ENCODE data around the gene CCL3.
"Not testable (repeated sequence)": the region's sequence is repeated elsewhere in the genome, so short reads cannot be mapped to it uniquely, and the experiment has no call there.

The CCL3 gene

GRCh38 chr17:36095992-36096391 is 6.0 kb upstream of the CCL3 start:
- no peak for ATAC-seq
- TF ChIP-seq SNAI2 (CRISPR knock-in tag; IDR thresholded peaks at IDR 0.05) = no peak

GRCh38 chr17:36094746-36095145 is 4.8 kb upstream of the CCL3 start:
- ATAC-seq = no peak
- TF ChIP-seq CREB5 (CRISPR knock-in tag; IDR thresholded peaks at IDR 0.05; ENCODE audit: low read depth) = no peak
- no peak for TF ChIP-seq TOX (CRISPR knock-in tag; IDR thresholded peaks at IDR 0.05; ENCODE audit: borderline replicate concordance)
- no peak for TF ChIP-seq PATZ1 (CRISPR knock-in tag; IDR thresholded peaks at IDR 0.05; ENCODE audit: borderline replicate concordance)
- no peak for TF ChIP-seq ZFP30 (CRISPR knock-in tag; IDR thresholded peaks at IDR 0.05)
- no peak for TF ChIP-seq SNAI2 (CRISPR knock-in tag; IDR thresholded peaks at IDR 0.05)
- TF ChIP-seq ISL1 (CRISPR knock-in tag; IDR thresholded peaks at IDR 0.05) = no peak
- TF ChIP-seq ZC3H10 (CRISPR knock-in tag; IDR thresholded peaks at IDR 0.05) = no peak
- TF ChIP-seq CSDC2 (CRISPR knock-in tag; IDR thresholded peaks at IDR 0.05) = no peak
- TF ChIP-seq ESRRG (CRISPR knock-in tag; IDR thresholded peaks at IDR 0.05) = no peak
- no peak for TF ChIP-seq ZNF565 (CRISPR knock-in tag; conservative IDR thresholded peaks at IDR 0.05; ENCODE audit: low read depth)
- TF ChIP-seq ZNF70 (CRISPR knock-in tag; IDR thresholded peaks at IDR 0.05) = no peak

- TF ChIP-seq ZC3H10 (CRISPR knock-in tag; IDR thresholded peaks at IDR 0.05) (no peak), TOX (CRISPR knock-in tag; IDR thresholded peaks at IDR 0.05; ENCODE audit: borderline replicate concordance) (no peak), ZNF565 (CRISPR knock-in tag; conservative IDR thresholded peaks at IDR 0.05; ENCODE audit: low read depth) (no peak), CSDC2 (CRISPR knock-in tag; IDR thresholded peaks at IDR 0.05) (no peak), PATZ1 (CRISPR knock-in tag; IDR thresholded peaks at IDR 0.05; ENCODE audit: borderline replicate concordance) (no peak), TSHZ2 (CRISPR knock-in tag; IDR thresholded peaks at IDR 0.05) (no peak), POU6F1 (CRISPR knock-in tag; IDR thresholded peaks at IDR 0.05; ENCODE audit: borderline replicate concordance, low read depth) (no peak), CSRNP3 (CRISPR knock-in tag; IDR thresholded peaks at IDR 0.05) (no peak), CREB5 (CRISPR knock-in tag; IDR thresholded peaks at IDR 0.05; ENCODE audit: low read depth) (no peak), ZNF70 (CRISPR knock-in tag; IDR thresholded peaks at IDR 0.05) (no peak), ZFP30 (CRISPR knock-in tag; IDR thresholded peaks at IDR 0.05) (no peak), ESRRG (CRISPR knock-in tag; IDR thresholded peaks at IDR 0.05) (no peak), BACH2 (CRISPR knock-in tag; IDR thresholded peaks at IDR 0.05; ENCODE audit: borderline replicate concordance) (no peak), GLIS3 (CRISPR knock-in tag; IDR thresholded peaks at IDR 0.05) (no peak), ZFP3 (CRISPR knock-in tag; IDR thresholded peaks at IDR 0.05) (no peak)
Observed at GRCh38 chr17:36094232-36094631, 4.3 kb upstream of the CCL3 start.

GRCh38 chr17:36092715-36093114 is 2.8 kb upstream of the CCL3 start:
- ATAC-seq = not testable (repeated sequence)

More at GRCh38 chr17:36094232-36094631, 4.3 kb upstream of the CCL3 start:
- ATAC-seq = no peak
